OCI-LY3 (cell line): ENCODE measurements around the gene BLID.

ENCODE experiments used
- H2AFZ ChIP-seq: fragments of 200-600, 300-600 bp; shearing (Covaris generic); 2 replicates; pipeline ENCODE4 v1.6.0; 2014; ENCODE audit warnings: antibody characterized with exemption, low read depth, low read length
- H3K27ac ChIP-seq: fragments of 200-600, 300-600 bp; sonication (generic); 2 replicates; pipeline ENCODE4 v1.5.1; 2014; ENCODE audit warnings: mild to moderate bottlenecking, low read length, moderate library complexity, mixed read lengths
- H3K27me3 ChIP-seq: fragments of 200-600, 300-600 bp; sonication (generic); 2 replicates; pipeline ENCODE4 v1.6.1; 2014; ENCODE audit warnings: low read depth, low read length, mixed read lengths
- H3K36me3 ChIP-seq: fragments of 200-600, 300-600 bp; sonication (generic); replicated peaks from 2 replicates; pipeline ENCODE3; 2014; ENCODE audit warnings: low read depth, low read length, mixed read lengths
- H3K4me1 ChIP-seq: fragments of 300-600, 200-600 bp; sonication (generic); 2 replicates; pipeline ENCODE4 v1.6.1; 2014; ENCODE audit warnings: low read length, mixed read lengths
- H3K4me2 ChIP-seq: fragments of 200-600, 300-600 bp; sonication (generic); 2 replicates; pipeline ENCODE4 v1.6.1; 2014; ENCODE audit warnings: low read length, mixed read lengths
- H3K4me3 ChIP-seq: fragments of 300-600, 200-600 bp; sonication (generic); 2 replicates; pipeline ENCODE4 v1.5.1; 2014; ENCODE audit warnings: antibody characterized with exemption, mild to moderate bottlenecking, low read length, moderate library complexity
- H3K79me2 ChIP-seq: fragments of 300-600, 200-600 bp; shearing (Covaris generic); 2 replicates; pipeline ENCODE4 v1.6.1; 2014; ENCODE audit warnings: mild to moderate bottlenecking, low read length, mixed read lengths
- H3K9ac ChIP-seq: fragments of 300-600, 200-600 bp; shearing (Covaris generic); 2 replicates; pipeline ENCODE4 v1.6.0; 2014; ENCODE audit warnings: mild to moderate bottlenecking, low read length, moderate library complexity
- H3K9me3 ChIP-seq: fragments of 200-600, 300-600 bp; shearing (Covaris generic); 2 replicates; pipeline ENCODE4 v1.6.1; 2014; ENCODE audit warnings: low read length, mixed read lengths; ENCODE audit not compliant: insufficient read depth
- H4K20me1 ChIP-seq: fragments of 200-600, 300-600 bp; sonication (generic); 2 replicates; pipeline ENCODE4 v1.6.1; 2016; ENCODE audit warnings: low read length, mixed read lengths; ENCODE audit not compliant: insufficient read depth
- CTCF ChIP-seq: fragments of 200-600, 300-600 bp; sonication (generic); IDR thresholded peaks from 2 replicates; pipeline ENCODE4 v1.5.1; 2014; ENCODE audit warnings: antibody characterized with exemption, low read length, low read depth
- EZH2phosphoT487 ChIP-seq: fragments of 200-600 bp; shearing (Covaris generic); IDR thresholded peaks from 2 replicates; pipeline ENCODE4 v1.6.1; 2018; ENCODE audit warnings: antibody characterized with exemption, mixed run types, low read depth

The BLID gene

GRCh38 chr11:122091835-122092234 is 24.2 kb downstream of the BLID start:
- no peak for TF ChIP-seq CTCF
- TF ChIP-seq EZH2phosphoT487: no peak
- Histone ChIP-seq H3K27me3 (peaks cover 62% of the 10 kb centered on the region), H3K27ac (no peak overlapping the region), H2AFZ (no peak overlapping the region), H3K4me1 (no peaks in the 10 kb centered on the region), H3K9me3 (no peaks in the 10 kb centered on the region), H3K4me3 (no peak overlapping the region), H3K9ac (no peak overlapping the region), H3K36me3 (no peaks in the 10 kb centered on the region), H3K79me2 (no peaks in the 10 kb centered on the region), H4K20me1 (no peaks in the 10 kb centered on the region; the same call in 1 of the 2 replicates), H3K4me2 (no peak overlapping the region)

- TF ChIP-seq CTCF (no peak), EZH2phosphoT487 (no peak)
- Histone ChIP-seq H2AFZ (no peak overlapping the region), H3K4me1 (no peaks in the 10 kb centered on the region), H3K9me3 (no peaks in the 10 kb centered on the region), H3K4me2 (no peak overlapping the region), H3K4me3 (no peak overlapping the region), H3K27ac (no peak overlapping the region), H3K36me3 (no peaks in the 10 kb centered on the region), H3K9ac (no peak overlapping the region), H3K27me3 (peaks cover 36% of the 10 kb centered on the region), H4K20me1 (no peaks in the 10 kb centered on the region; the same call in 1 of the 2 replicates), H3K79me2 (no peaks in the 10 kb centered on the region)
Measured at GRCh38 chr11:122089111-122089510, 26.9 kb downstream of the BLID start.

GRCh38 chr11:122085712-122086111 is 30.3 kb downstream of the BLID start:
- no peaks in the 10 kb centered on the region for H3K36me3 ChIP-seq
- no peak overlapping the region for H3K4me3 ChIP-seq
- H3K9me3 ChIP-seq: no peaks in the 10 kb centered on the region
- H3K4me1 ChIP-seq: no peaks in the 10 kb centered on the region
- no peak overlapping the region for H2AFZ ChIP-seq
- H3K79me2 ChIP-seq: no peaks in the 10 kb centered on the region
- no peak for TF ChIP-seq CTCF
- TF ChIP-seq EZH2phosphoT487: no peak
- no peak overlapping the region for H3K4me2 ChIP-seq
- H3K27ac ChIP-seq: no peak overlapping the region
- H3K9ac ChIP-seq: no peak overlapping the region
- peaks cover 14% of the 10 kb centered on the region; the same call in 1 of the 2 replicates for H3K27me3 ChIP-seq
- no peaks in the 10 kb centered on the region; the same call in 1 of the 2 replicates for H4K20me1 ChIP-seq

- Histone ChIP-seq H3K4me2 (no peak overlapping the region), H3K4me3 (no peak overlapping the region), H2AFZ (no peak overlapping the region), H3K79me2 (no peaks in the 10 kb centered on the region), H3K9ac (no peak overlapping the region), H3K36me3 (no peaks in the 10 kb centered on the region), H4K20me1 (no peaks in the 10 kb centered on the region; the same call in 1 of the 2 replicates), H3K4me1 (no peaks in the 10 kb centered on the region), H3K27me3 (peaks cover 9% of the 10 kb centered on the region), H3K9me3 (no peaks in the 10 kb centered on the region), H3K27ac (no peak overlapping the region)
- TF ChIP-seq CTCF (no peak), EZH2phosphoT487 (no peak)
Measured at GRCh38 chr11:122085264-122085663, 30.8 kb downstream of the BLID start.
